Pulmonary artery endothelial cell (primary cell): Measurements from ENCODE around the gene NCL. TPM values are rescaled to one million over a fixed set of nuclear protein-coding genes. Genes with fewer than 3 reads are reported as not detected.
A peak's percentile ranks its signal among the peaks of the same experiment; 100 is the strongest.

Experiments
- DNase-seq: peaks from one replicate; pipeline ENCODE4 v3.0.0-alpha.2; 2011; ENCODE audit warnings: low read depth, low spot score
- total RNA-seq: library from RNA; depleted of rRNA; stranded (reverse); fragments of >200 nt; gene quantifications from 2 replicates; pipeline ENCODE4 v1.2.3, GENCODE V29; 2014

Gene NCL, protein sequence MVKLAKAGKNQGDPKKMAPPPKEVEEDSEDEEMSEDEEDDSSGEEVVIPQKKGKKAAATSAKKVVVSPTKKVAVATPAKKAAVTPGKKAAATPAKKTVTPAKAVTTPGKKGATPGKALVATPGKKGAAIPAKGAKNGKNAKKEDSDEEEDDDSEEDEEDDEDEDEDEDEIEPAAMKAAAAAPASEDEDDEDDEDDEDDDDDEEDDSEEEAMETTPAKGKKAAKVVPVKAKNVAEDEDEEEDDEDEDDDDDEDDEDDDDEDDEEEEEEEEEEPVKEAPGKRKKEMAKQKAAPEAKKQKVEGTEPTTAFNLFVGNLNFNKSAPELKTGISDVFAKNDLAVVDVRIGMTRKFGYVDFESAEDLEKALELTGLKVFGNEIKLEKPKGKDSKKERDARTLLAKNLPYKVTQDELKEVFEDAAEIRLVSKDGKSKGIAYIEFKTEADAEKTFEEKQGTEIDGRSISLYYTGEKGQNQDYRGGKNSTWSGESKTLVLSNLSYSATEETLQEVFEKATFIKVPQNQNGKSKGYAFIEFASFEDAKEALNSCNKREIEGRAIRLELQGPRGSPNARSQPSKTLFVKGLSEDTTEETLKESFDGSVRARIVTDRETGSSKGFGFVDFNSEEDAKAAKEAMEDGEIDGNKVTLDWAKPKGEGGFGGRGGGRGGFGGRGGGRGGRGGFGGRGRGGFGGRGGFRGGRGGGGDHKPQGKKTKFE
- total RNA-seq: 409 and 566 TPM in 2 replicates

DNA sequence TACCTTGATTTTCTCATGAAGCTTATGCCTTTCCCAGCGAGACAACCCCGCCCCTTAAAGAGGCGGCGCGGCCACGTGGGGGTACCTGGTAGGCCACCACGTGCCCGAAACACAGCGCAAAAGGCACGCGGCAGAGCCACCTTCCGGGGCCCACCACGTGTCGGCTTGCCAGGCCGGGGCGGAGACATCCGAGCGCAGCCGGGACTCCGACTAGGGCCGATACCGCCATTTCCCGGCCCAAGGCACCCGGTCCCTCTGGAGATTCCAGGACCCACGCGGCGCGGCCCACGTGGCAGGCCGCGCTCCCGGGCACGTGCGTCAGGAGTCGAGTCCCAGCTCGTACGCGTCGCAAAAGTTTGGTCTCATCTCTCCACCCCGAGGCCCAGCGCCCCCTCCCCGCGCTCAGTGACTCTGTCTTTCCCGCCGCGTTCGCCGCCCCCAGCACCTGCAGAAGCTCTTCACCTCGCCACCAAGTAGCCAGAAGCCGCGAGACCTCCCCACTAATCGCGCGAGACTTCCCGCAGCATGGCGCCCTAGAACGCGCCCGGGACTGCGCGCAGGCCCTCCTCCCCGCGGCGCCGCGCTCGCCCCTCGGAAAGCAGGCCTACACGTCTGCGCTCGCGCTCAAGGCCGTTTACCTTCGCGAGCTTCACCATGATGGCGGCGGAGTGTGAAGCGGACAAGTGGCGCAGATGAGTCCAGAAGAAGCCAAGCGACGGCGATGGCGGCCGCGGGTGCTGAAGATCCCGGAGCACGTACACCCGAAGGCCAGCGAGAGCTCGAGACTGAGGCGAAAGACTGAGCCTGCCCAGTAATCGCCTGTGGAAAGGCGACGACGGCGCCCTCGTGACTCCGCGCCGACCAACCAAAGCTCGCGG, at the start of gene NCL:
Gene NCL, minus strand, starts transcription at position 787 of the 878 bp plus-strand sequence. Its CDS starts 131 bp downstream, at position 656.
- peak; percentile 92 for DNase-seq

DNA sequence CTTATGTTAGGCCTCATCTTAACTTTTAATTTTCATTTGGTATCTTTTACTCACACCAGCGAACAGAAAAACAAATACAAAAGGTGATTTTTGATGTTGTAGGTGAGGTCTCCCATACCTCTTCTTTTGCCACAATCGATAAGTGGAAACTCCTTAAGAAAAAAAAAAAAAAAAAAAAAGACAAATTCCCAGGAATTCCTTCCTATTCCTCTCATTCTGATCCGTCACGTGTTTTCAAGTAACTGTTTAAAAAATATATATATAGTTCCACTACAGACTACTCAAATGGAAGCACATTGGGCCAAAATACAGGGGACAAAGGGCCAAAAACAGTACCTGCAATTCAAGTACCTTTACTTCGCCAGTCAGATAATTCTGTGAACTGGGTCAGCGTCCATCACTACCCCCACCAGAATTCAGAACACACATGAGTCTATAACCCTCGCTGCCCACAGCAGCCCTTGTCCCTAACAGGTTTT, 49.5 kb upstream of the NCL start:
- DNase-seq: no peak

GRCh38 chr2:231512222-231512621, 47.9 kb upstream of the NCL start:
- DNase-seq: no peak

DNA sequence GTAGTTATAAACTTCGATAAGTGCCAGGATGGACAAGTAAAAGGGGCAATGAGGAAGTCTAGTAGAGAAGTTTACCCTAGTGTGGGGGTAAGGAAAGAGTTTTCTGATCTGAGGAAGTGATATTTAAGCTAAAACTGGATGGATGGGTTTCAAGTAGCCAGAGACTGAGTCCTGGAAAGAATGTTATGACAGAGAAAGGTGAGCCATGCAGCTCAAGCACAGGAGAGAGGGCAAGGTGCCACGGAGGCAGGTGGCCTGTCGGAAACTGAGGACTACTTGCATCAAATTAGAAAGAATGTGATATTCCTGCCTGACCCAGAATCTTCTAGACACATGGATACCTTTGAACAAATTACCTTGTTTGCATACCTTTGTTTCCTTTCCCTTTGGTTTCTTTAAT, 39.5 kb upstream of the NCL start:
- DNase-seq: no peak

GRCh38 chr2:231502596-231502995, 38.3 kb upstream of the NCL start:
- DNase-seq: no peak

DNA sequence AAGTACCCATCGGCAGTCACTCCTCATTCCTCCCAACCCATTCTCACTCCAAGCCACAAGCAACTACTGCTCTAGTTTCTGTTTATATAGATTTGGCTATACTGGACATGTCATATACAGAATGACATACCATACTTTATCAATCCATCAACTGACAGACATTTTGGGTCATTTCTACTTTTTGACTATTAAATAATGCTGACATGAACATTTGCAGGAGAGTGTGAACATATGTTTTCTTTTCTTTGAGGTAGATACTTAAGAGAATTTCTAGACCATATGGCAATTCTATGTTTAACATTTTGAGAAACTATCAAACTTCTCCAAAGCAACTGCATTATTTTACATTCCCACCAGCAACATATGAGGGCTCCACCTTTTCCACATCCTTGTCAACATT, 33.4 kb upstream of the NCL start:
- DNase-seq: no peak

GRCh38 chr2:231494669-231495068, 30.4 kb upstream of the NCL start:
- DNase-seq: no peak

GRCh38 chr2:231490801-231491200, 26.5 kb upstream of the NCL start:
- no peak for DNase-seq

GRCh38 chr2:231489990-231490389, 25.7 kb upstream of the NCL start:
- DNase-seq: no peak

- no peak for DNase-seq
Observed at GRCh38 chr2:231488331-231488730, 24.0 kb upstream of the NCL start.

- DNase-seq: no peak
Observed at GRCh38 chr2:231486851-231487596, 22.7 kb upstream of the NCL start.

DNA sequence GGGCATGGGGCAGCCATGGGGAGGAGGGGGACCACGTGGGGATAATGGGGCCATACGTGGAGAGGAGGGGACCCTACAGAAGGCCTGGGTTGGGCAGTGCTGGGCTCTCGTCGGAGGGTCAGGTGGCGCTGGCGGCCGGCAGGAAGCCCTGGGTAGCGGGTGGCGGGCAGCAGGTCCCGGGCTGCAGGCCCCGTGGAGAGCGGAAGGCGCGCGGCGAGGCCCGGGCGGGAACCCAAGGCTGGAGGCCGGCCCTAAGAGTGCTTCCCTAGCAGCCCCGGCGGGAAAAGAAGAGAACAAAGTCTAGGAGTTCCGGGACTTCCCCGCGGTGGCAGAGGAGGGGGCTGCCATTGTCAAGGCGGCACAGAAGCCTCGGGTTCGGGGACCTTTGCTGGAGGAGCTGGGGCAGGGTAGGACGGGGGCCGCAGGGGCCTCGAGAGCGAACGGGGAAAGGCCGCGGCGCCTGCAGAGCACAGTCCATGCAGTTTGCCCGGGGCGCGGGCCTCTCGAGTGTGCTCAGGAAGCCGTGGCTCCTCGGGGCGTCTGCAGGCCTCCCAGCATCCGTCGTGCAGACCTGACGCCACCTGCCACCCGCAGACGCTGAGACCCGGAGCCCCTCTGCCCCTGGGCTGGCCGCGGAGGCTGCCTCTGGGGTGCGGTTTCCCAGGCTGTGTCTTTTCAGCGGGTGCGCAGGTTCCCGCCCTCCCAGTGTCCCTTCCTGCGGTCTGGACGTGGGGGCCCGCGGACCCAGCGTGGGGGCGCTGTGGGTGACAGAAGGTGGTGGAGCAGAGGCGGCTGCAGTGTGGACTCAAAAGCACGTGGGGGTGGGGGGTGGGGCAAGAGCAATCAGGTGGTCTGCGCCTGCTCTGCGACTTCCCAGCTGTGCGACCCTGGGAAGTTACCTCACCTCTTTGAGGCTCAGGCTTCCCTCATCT, 19.4 kb upstream of the NCL start:
- DNase-seq: no peak

- DNase-seq: no peak
Observed at GRCh38 chr2:231482806-231483391, 18.6 kb upstream of the NCL start.

DNA sequence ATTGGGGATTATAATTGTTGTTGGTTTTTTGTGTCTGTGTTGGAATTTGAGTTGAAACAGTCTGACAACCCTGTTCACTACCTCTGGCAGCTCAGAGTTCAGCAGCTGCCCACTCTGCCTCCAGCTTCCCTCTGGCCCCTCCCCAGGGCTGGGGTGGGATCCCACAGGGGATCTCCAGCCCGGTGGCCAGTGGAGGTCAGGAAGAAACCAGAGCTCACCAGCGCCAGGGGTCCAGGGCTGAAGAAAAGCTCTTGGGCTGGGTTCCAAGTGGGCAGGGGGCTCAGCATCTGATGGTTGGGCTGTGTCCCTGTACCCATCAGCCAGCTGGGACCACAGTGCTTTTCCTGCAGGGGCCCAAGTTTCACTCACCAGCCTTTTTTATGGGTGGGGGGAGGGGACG, 16.5 kb upstream of the NCL start:
- DNase-seq: no peak

- no peak for DNase-seq
Observed at GRCh38 chr2:231479455-231479854, 15.2 kb upstream of the NCL start.

GRCh38 chr2:231476920-231477319, 12.6 kb upstream of the NCL start:
- no peak for DNase-seq

DNA sequence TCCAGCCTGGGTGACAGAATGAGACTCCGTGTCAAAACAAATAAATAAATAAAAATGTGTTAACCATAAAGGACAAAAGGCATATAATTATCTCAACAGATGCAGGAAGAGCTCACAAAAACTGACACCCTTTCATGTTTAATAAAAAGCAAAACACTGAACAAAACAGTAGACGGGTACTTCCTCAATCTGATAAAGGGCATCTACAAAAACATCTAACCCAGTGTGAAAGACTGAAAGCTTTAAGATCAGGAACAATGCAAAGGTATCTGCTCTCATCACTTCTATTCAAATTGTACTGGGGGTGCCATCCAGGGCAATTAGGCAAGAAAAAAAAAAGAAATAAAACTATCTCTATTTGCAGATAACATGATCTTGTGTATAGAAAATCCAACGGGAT, 11.7 kb upstream of the NCL start:
- no peak for DNase-seq

DNA sequence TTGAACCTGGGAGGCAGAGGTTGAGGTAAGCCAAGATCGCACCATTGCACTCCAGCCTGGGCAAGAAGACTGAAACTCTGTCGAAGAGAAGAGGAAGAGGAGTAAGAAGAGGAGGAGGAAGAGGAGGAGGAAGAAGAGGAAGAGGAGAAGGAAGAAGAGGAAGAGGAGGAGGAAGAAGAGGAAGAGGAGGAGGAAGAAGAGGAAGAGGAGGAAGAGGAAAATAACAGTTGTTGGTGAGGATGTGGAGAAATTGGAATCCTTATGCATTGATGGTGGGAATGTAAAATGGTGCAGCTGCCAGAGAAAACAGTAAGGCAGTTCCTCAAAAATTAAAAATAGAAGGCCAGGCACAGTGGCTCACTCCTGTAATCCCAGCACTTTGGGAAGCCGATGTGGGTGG, 8.5 kb upstream of the NCL start:
- no peak for DNase-seq

DNA sequence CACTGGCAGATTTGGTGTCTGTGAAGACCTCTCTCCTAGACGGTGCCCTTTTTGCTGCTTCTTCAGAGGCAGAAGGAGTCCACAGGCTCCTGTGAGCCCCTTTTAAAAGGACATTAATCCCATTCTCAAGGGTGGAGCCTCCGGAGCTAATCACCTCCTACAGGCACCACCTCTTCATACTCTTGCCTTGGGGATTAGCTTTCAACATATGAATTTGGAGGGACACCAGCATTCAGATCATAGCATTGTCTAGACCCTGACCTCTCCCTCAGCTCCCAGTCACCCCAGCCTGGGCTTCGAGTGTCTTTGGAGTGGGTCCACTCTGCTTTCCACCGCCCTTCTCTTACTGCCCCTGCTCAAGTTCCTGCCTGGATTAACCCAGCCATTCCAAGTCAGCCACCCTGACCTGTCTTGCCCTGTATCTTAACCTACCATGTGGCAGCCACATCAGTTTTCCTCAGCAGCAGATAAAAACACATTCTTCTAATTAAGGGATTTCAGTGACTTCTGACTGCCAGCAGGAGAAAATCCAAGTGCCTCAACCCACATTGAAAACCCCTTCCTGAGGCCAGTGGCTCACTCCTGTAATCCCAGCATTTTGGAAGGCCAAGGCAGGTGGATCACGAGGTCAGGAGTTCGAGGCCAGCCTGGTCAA, 6.1 kb upstream of the NCL start:
- no peak for DNase-seq
